SK-N-SH (cell line): ENCODE results near the gene SLAMF9. TPM values are rescaled to one million over a fixed set of nuclear protein-coding genes. Genes with fewer than 3 reads are reported as not detected.

Source experiments
- CTCF ChIA-PET: fragments of 300-600, 350-600 bp; formaldehyde crosslinking; extraction: SDS; loops from one replicate; lab custom pipeline; 2021; lab: Yijun Ruan, JAX
- POLR2A ChIA-PET: fragments of 350-600 bp; sonication (Branson Sonifier 250); formaldehyde crosslinking; extraction: SDS; loops from one replicate; lab custom pipeline; 2020; ENCODE audit warnings: antibody characterized with exemption, inconsistent platforms; lab: Yijun Ruan, JAX
- DNase-seq: peaks from one replicate; pipeline ENCODE4 v3.0.0; 2012
- H2AFZ ChIP-seq: fragments of 200-600 bp; sonication (generic); 2 replicates; pipeline ENCODE4 v1.8.1; 2016; ENCODE audit warnings: antibody characterized with exemption, mild to moderate bottlenecking, low read depth
- H3F3A ChIP-seq: fragments of 200-600 bp; sonication (generic); replicated peaks from 2 replicates; pipeline ENCODE3; 2016; ENCODE audit warnings: antibody characterized with exemption, mild to moderate bottlenecking; ENCODE audit not compliant: insufficient read depth
- H3K27ac ChIP-seq, 2 experiments: fragments of 200-500 bp in 1 of 2; fragments of 200-600 bp in 1 of 2; sonication (Bioruptor generic) in 1 of 2; sonication (generic), shearing (Covaris generic) in 1 of 2; 2 replicates each; pipeline versions ENCODE4 v1.5.1 to v1.6.1; 2014 to 2016; ENCODE audit warnings: low read depth in 2 of 2, inconsistent platforms in 1 of 2, low read length in 1 of 2, mild to moderate bottlenecking in 1 of 2, mixed read lengths in 1 of 2
- H3K27me3 ChIP-seq: fragments of 200-600 bp; sonication (generic), shearing (Covaris generic); 2 replicates; pipeline ENCODE4 v1.6.1; 2016; ENCODE audit warnings: mixed run types; ENCODE audit not compliant: insufficient read depth
- H3K36me3 ChIP-seq, 2 experiments: fragments of 200-500 bp in 1 of 2; fragments of 200-600 bp in 1 of 2; sonication (Bioruptor generic) in 1 of 2; sonication (generic) in 1 of 2; replicated peaks in 1 of 2; 2 replicates each; pipeline versions ENCODE3 to v1.5.1; 2014 to 2016; ENCODE audit warnings: low read length in 1 of 2, mild to moderate bottlenecking in 1 of 2; ENCODE audit not compliant: insufficient read depth in 2 of 2, control insufficient read depth in 1 of 2
- H3K4me1 ChIP-seq, 2 experiments: fragments of 200-500 bp in 1 of 2; fragments of 200-600 bp in 1 of 2; sonication (Bioruptor generic) in 1 of 2; sonication (generic), shearing (Covaris generic) in 1 of 2; 2 replicates each; pipeline versions ENCODE4 v1.5.1 to v1.6.1; 2014 to 2016; ENCODE audit warnings: low read depth in 1 of 2, low read length in 1 of 2, mixed run types in 1 of 2; ENCODE audit not compliant: insufficient read depth in 2 of 2, control insufficient read depth in 1 of 2
- H3K4me2 ChIP-seq: fragments of 200-600 bp; sonication (generic), shearing (Covaris generic); 2 replicates; pipeline ENCODE4 v1.6.1; 2017; ENCODE audit warnings: mixed run types
- H3K4me3 ChIP-seq, 2 experiments: fragments of 200-500 bp in 1 of 2; fragments of 200-600 bp in 1 of 2; sonication (Bioruptor generic) in 1 of 2; sonication (generic), shearing (Covaris generic) in 1 of 2; 2 replicates each; pipeline versions ENCODE4 v1.5.1 to v1.8.1; 2014 to 2016; ENCODE audit warnings: low read depth in 2 of 2, inconsistent platforms in 1 of 2, low read length in 1 of 2, mild to moderate bottlenecking in 1 of 2, mixed read lengths in 1 of 2, moderate library complexity in 1 of 2
- H3K79me2 ChIP-seq: fragments of 200-600 bp; sonication (generic); 2 replicates; pipeline ENCODE4 v1.8.1; 2017; ENCODE audit warnings: mild to moderate bottlenecking; ENCODE audit not compliant: insufficient read depth
- H3K9ac ChIP-seq: fragments of 200-600 bp; sonication (generic); 2 replicates; pipeline ENCODE4 v1.6.1; 2017; ENCODE audit warnings: mixed run types
- H3K9me2 ChIP-seq: fragments of 200-600 bp; sonication (generic); 2 replicates; pipeline ENCODE4 v1.6.1; 2017; ENCODE audit warnings: mixed run types
- H3K9me3 ChIP-seq: fragments of 200-600 bp; sonication (generic); 2 replicates; pipeline ENCODE4 v1.6.1; 2017; ENCODE audit warnings: mixed run types, mild to moderate bottlenecking, moderate library complexity
- H4K20me1 ChIP-seq: fragments of 200-600 bp; sonication (generic); 2 replicates; pipeline ENCODE4 v1.6.1; 2017; ENCODE audit warnings: mild to moderate bottlenecking, mixed run types; ENCODE audit not compliant: insufficient read depth
- ELF1 ChIP-seq: IDR thresholded peaks from 2 replicates; pipeline ENCODE4 v1.4.0; 2012
- EP300 ChIP-seq, 2 experiments: IDR thresholded peaks; 2 replicates each; pipeline versions ENCODE4 v1.4.0 to v1.6.1; 2012; ENCODE audit warnings: borderline replicate concordance in 1 of 2, low read depth in 1 of 2, low read length in 1 of 2
- FOXJ3 ChIP-seq: sonication (generic); formaldehyde crosslinking; IDR thresholded peaks from 2 replicates; pipeline ENCODE4 v1.5.1; 2020; ENCODE audit warnings: mild to moderate bottlenecking, missing genetic modification reagents
- FOXM1 ChIP-seq: IDR thresholded peaks from 2 replicates; pipeline ENCODE4 v1.4.0; 2012; ENCODE audit warnings: low read depth, mild to moderate bottlenecking
- GATA2 ChIP-seq: sonication (generic); formaldehyde crosslinking; IDR thresholded peaks from 2 replicates; pipeline ENCODE4 v1.5.0; 2020; ENCODE audit warnings: mild to moderate bottlenecking, missing genetic modification reagents
- MXI1 ChIP-seq: IDR thresholded peaks from 2 replicates; pipeline ENCODE4 v1.6.1; 2012; ENCODE audit warnings: mild to moderate bottlenecking, low read depth, low read length, improper control_type of control experiment
- NFIC ChIP-seq: IDR thresholded peaks from 2 replicates; pipeline ENCODE4 v1.4.0; 2012; ENCODE audit warnings: borderline replicate concordance
- POLR2AphosphoS5 ChIP-seq: IDR thresholded peaks from 2 replicates; pipeline ENCODE4 v1.6.1; 2012; ENCODE audit warnings: low read depth, low read length
- RAD21 ChIP-seq: IDR thresholded peaks from 2 replicates; pipeline ENCODE4 v1.6.1; 2012; ENCODE audit warnings: mild to moderate bottlenecking, low read length
- RCOR1 ChIP-seq: fragments of 150-350 bp; IDR thresholded peaks from 2 replicates; pipeline ENCODE4 v1.6.1; 2017; ENCODE audit warnings: antibody characterized with exemption, low read length
- RXRA ChIP-seq: IDR thresholded peaks from 2 replicates; pipeline ENCODE4 v1.4.0; 2012; ENCODE audit warnings: low read depth, mild to moderate bottlenecking, borderline replicate concordance
- SIN3A ChIP-seq: IDR thresholded peaks from 2 replicates; pipeline ENCODE4 v1.6.1; 2012; ENCODE audit warnings: low read depth, mild to moderate bottlenecking, low read length, moderate library complexity, borderline replicate concordance
- SMC3 ChIP-seq: IDR thresholded peaks from 2 replicates; pipeline ENCODE4 v1.6.1; 2012; ENCODE audit warnings: low read depth, low read length, improper control_type of control experiment
- TCF12 ChIP-seq: IDR thresholded peaks from 2 replicates; pipeline ENCODE4 v1.4.0; 2012
- TEAD4 ChIP-seq: IDR thresholded peaks from 2 replicates; pipeline ENCODE4 v1.4.0; 2012; ENCODE audit warnings: mild to moderate bottlenecking, borderline replicate concordance; ENCODE audit not compliant: insufficient read depth
- WGBS: methylation state at CpG from one replicate; pipeline ENCODE4 v1.1.6; 2017; ENCODE audit warnings: low lambda C conversion rate; 5-methylcytosine and 5-hydroxymethylcytosine counted together
- polyA plus RNA-seq, 3 experiments: library from polyadenylated mRNA; depleted of rRNA; stranded (reverse); fragments of >200 nt; gene quantifications; 2 replicates each; pipeline ENCODE4 v1.2.3, GENCODE V29; 2012
- TF ChIP-seq, protein P1 (sequence below): IDR thresholded peaks from 2 replicates; pipeline ENCODE4; 2012
- TF ChIP-seq, protein P2 (sequence below): IDR thresholded peaks from 2 replicates; pipeline ENCODE4 v1.6.1; 2012; ENCODE audit warnings: mild to moderate bottlenecking, low read depth, low read length, moderate library complexity
- TF ChIP-seq, protein P3 (sequence below): IDR thresholded peaks from 2 replicates; pipeline ENCODE4 v1.4.0; 2012; ENCODE audit warnings: low read depth, borderline replicate concordance
- TF ChIP-seq, protein P4 (sequence below): IDR thresholded peaks from 2 replicates; pipeline ENCODE4 v1.4.0; 2012; ENCODE audit warnings: low read depth, borderline replicate concordance

SLAMF9 gene
- polyA plus RNA-seq, 1 of the 3 experiments (the other 2 are of a cell fraction): 0.12 TPM

DNA sequence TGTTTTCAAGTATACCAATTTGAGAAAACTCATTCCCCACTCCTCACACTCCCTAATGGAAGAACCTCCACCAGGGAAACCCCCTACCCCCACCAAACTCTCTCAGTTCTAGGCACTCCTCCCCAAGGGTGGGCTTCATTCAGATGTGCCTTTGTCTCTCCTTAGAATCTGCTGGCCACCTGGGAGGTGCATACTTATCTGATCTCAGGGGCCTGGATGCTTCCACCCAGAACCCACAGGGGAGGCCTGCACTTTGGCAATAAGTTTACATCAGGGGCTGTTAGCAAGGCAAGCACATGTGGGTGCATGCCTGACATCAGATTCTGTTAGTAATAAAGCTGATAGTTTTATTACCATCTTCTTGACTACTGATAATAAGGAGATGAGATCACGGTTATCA is 32.5 kb upstream of the SLAMF9 start:
- TF ChIP-seq FOXJ3 (CRISPR knock-in tag) (no peak), POLR2AphosphoS5 (no peak), NFIC (no peak), EP300 (IDR thresholded peaks at IDR 0.05; ENCODE audit: borderline replicate concordance in 1 of 2, low read depth in 1 of 2, low read length in 1 of 2) (no peak), RAD21 (no peak), TEAD4 (no peak), RCOR1 (no peak), ELF1 (no peak), TCF12 (no peak), MXI1 (no peak), FOXM1 (no peak), SMC3 (no peak), GATA2 (CRISPR knock-in tag) (no peak), RXRA (no peak), SIN3A (no peak)
- TF ChIP-seq, protein P1, sequence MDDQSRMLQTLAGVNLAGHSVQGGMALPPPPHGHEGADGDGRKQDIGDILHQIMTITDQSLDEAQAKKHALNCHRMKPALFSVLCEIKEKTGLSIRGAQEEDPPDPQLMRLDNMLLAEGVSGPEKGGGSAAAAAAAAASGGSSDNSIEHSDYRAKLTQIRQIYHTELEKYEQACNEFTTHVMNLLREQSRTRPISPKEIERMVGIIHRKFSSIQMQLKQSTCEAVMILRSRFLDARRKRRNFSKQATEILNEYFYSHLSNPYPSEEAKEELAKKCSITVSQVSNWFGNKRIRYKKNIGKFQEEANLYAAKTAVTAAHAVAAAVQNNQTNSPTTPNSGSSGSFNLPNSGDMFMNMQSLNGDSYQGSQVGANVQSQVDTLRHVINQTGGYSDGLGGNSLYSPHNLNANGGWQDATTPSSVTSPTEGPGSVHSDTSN: no peak
- TF ChIP-seq, protein P2, sequence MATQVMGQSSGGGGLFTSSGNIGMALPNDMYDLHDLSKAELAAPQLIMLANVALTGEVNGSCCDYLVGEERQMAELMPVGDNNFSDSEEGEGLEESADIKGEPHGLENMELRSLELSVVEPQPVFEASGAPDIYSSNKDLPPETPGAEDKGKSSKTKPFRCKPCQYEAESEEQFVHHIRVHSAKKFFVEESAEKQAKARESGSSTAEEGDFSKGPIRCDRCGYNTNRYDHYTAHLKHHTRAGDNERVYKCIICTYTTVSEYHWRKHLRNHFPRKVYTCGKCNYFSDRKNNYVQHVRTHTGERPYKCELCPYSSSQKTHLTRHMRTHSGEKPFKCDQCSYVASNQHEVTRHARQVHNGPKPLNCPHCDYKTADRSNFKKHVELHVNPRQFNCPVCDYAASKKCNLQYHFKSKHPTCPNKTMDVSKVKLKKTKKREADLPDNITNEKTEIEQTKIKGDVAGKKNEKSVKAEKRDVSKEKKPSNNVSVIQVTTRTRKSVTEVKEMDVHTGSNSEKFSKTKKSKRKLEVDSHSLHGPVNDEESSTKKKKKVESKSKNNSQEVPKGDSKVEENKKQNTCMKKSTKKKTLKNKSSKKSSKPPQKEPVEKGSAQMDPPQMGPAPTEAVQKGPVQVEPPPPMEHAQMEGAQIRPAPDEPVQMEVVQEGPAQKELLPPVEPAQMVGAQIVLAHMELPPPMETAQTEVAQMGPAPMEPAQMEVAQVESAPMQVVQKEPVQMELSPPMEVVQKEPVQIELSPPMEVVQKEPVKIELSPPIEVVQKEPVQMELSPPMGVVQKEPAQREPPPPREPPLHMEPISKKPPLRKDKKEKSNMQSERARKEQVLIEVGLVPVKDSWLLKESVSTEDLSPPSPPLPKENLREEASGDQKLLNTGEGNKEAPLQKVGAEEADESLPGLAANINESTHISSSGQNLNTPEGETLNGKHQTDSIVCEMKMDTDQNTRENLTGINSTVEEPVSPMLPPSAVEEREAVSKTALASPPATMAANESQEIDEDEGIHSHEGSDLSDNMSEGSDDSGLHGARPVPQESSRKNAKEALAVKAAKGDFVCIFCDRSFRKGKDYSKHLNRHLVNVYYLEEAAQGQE: no peak
- TF ChIP-seq, protein P3, sequence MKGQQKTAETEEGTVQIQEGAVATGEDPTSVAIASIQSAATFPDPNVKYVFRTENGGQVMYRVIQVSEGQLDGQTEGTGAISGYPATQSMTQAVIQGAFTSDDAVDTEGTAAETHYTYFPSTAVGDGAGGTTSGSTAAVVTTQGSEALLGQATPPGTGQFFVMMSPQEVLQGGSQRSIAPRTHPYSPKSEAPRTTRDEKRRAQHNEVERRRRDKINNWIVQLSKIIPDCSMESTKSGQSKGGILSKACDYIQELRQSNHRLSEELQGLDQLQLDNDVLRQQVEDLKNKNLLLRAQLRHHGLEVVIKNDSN: no peak
- TF ChIP-seq, protein P4, sequence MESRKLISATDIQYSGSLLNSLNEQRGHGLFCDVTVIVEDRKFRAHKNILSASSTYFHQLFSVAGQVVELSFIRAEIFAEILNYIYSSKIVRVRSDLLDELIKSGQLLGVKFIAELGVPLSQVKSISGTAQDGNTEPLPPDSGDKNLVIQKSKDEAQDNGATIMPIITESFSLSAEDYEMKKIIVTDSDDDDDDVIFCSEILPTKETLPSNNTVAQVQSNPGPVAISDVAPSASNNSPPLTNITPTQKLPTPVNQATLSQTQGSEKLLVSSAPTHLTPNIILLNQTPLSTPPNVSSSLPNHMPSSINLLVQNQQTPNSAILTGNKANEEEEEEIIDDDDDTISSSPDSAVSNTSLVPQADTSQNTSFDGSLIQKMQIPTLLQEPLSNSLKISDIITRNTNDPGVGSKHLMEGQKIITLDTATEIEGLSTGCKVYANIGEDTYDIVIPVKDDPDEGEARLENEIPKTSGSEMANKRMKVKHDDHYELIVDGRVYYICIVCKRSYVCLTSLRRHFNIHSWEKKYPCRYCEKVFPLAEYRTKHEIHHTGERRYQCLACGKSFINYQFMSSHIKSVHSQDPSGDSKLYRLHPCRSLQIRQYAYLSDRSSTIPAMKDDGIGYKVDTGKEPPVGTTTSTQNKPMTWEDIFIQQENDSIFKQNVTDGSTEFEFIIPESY: no peak
- TF ChIP-seq, all 33 proteins: peak for 0
- H3K79me2 ChIP-seq: no peaks in the 10 kb centered on the region
- CTCF ChIA-PET: interaction anchor here (0.8 to 5.0 kb wide), 3 partner anchors 17 to 21 kb away, joined by 3 to 41 read pairs (median 4); no protein-coding TSS in a partner anchor
- DNase-seq: no peak
- H3K27me3 ChIP-seq: peaks cover 7% of the 10 kb centered on the region; the same call in 1 of the 2 replicates
- 36% methylated on average over 1 of the region's 1 CpG for WGBS
- POLR2A ChIA-PET: no interaction called here
- no peaks in the 10 kb centered on the region for H3K9me2 ChIP-seq
- H3F3A ChIP-seq: peaks cover 2% of the 10 kb centered on the region
- H3K9ac ChIP-seq: no peak overlapping the region
- H3K4me2 ChIP-seq: no peak overlapping the region
- no peaks in the 10 kb centered on the region for H3K9me3 ChIP-seq
- H3K4me1 ChIP-seq: no peaks in the 10 kb centered on the region
- no peaks in the 10 kb centered on the region for H3K36me3 ChIP-seq
- H4K20me1 ChIP-seq: no peaks in the 10 kb centered on the region
- H3K27ac ChIP-seq: no peak overlapping the region
- no peak overlapping the region for H2AFZ ChIP-seq
- no peak overlapping the region for H3K4me3 ChIP-seq
